Esophagus squamous epithelium (tissue), 5 donors: ENCODE data around the gene RNASEH2C. TPM values are rescaled to one million over a fixed set of nuclear protein-coding genes. Genes with fewer than 3 reads are reported as not detected.
"Not testable (repeated sequence)": the region's sequence is repeated elsewhere in the genome, so short reads cannot be mapped to it uniquely, and the experiment has no call there.

ENCODE experiments used
- DNase-seq: peaks from one replicate; lab custom pipeline; 2025; lab: John Stamatoyannopoulos, UW
- H3K27ac ChIP-seq, 4 donors: fragments of 200-600 bp; sonication (generic); one replicate each; pipeline ENCODE4 v1.5.1; 2016 to 2019; ENCODE audit warnings: mild to moderate bottlenecking in 1 of 4
- H3K27me3 ChIP-seq, 4 donors: fragments of 200-600 bp; sonication (generic); 1 replicate in 3 of 4; 2 replicates in 1 of 4; pipeline versions ENCODE4 v1.5.1 to v1.6.0; 2017 to 2021; ENCODE audit warnings: antibody characterized with exemption in 1 of 4
- H3K36me3 ChIP-seq, 3 donors: fragments of 200-600 bp; sonication (generic); one replicate each; pipeline ENCODE4 v1.5.1; 2016 to 2019
- H3K4me1 ChIP-seq, 3 donors: fragments of 200-600 bp; sonication (generic); one replicate each; pipeline ENCODE4 v1.5.1; 2017 to 2019
- H3K4me3 ChIP-seq, 4 donors: fragments of 200-600 bp; sonication (generic); 1 replicate in 3 of 4; 2 replicates in 1 of 4; pipeline ENCODE4 v1.5.1; 2016 to 2019; ENCODE audit warnings: mild to moderate bottlenecking in 2 of 4, moderate library complexity in 1 of 4
- H3K9me3 ChIP-seq, 3 donors: fragments of 200-600 bp; sonication (generic); one replicate each; pipeline ENCODE4 v1.5.1; 2016 to 2019
- CTCF ChIP-seq, 6 experiments: fragments of 450-650 bp in 4 of 6; fragments of 200-600 bp in 2 of 6; sonication (generic) in 2 of 6; IDR thresholded peaks; one replicate each; pipeline ENCODE4 v1.5.1; 2016 to 2019; ENCODE audit warnings: antibody characterized with exemption in 6 of 6, mild to moderate bottlenecking in 4 of 6, moderate library complexity in 4 of 6
- POLR2A ChIP-seq, 4 donors: fragments of 450-650 bp; IDR thresholded peaks; one replicate each; pipeline ENCODE4 v1.6.1; 2017; ENCODE audit warnings: antibody characterized with exemption in 4 of 4, mild to moderate bottlenecking in 4 of 4, moderate library complexity in 3 of 4
- WGBS, 2 donors: methylation state at CpG; one replicate each; pipeline ENCODE4 v1.1.5; 2018; 5-methylcytosine and 5-hydroxymethylcytosine counted together
- intact Hi-C: fragments of 100-400 bp; cut with DNase I; formaldehyde crosslinking; loops from one replicate; pipeline ENCODE4 v1.15.0; 2022
- total RNA-seq, 4 donors: library from RNA; depleted of rRNA; stranded (reverse); fragments of >200 nt; gene quantifications; one replicate each; pipeline ENCODE4 v1.1.0, GENCODE V29; 2016
- donor health status: DM: yes; HTN: yes; CAD: no.

RNASEH2C gene
- total RNA-seq, 4 donors from 2014 or later = 39.9 to 59.5 (median 50.8) TPM

DNA sequence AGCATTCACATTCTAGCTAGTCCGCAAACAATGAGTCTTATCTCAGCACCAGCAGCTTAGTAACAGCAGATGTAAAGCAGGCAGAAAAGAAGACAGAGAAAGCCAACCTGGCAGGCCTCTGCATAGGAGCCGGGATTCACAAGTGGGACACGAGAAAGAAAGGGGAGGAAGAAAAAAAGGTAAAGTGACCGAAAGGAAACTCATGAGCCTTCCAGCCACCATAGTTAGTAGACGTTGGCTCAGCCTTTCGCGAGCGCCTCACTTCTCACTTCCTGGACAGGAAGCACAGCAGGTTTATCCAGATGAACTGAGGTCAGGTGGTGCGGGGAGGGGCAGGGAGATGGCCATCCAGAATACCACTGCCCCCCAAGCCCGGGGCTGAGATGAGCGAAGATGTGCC, 28.2 kb downstream of the RNASEH2C start:
- H3K4me3 ChIP-seq = no peak overlapping the region

DNA sequence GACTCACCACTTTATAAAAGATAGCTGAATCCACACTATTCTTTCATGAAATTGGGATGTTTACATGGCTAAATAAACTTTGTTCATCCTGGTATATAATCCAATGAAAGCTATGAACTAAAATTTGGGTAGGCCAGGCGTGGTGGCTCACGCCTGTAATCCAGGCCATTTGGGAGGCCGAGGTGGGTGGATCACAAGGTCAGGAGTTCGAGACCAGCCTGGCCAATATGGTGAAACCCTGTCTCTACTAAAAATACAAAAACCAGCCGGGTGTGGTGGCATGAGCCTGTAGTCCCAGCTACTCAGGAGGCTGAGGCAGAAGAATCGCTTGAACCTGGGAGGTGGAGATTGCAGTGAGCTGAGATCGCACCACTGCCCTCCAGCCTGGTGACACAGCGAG, 28.8 kb downstream of the RNASEH2C start:
- H3K4me3 ChIP-seq, H3K27me3 ChIP-seq, H3K36me3 ChIP-seq, H3K9me3 ChIP-seq, intact Hi-C loops, DNase-seq: not testable (repeated sequence)
- WGBS, 2 donors = 84% methylated on average over 8 of the region's 8 CpGs
- Histone ChIP-seq H3K4me1 (peaks cover 0 to 19% (median 7%) of the 10 kb centered on the region in 3 donors), H3K27ac (peak overlapping the region in 1 of 4 donors; percentile 22)

More for the DNA sequence above, 28.2 kb downstream of the RNASEH2C start:
- WGBS, 2 donors = 68 to 72% methylated on average over 11 of the region's 11 CpGs
- Histone ChIP-seq H3K36me3 (no peaks in the 10 kb centered on the region), H3K27ac (peak overlapping the region in 1 of 4 donors; percentile 22), H3K27me3 (no peaks in the 10 kb centered on the region), H3K4me1 (peaks cover 0 to 19% (median 7%) of the 10 kb centered on the region in 3 donors), H3K9me3 (no peaks in the 10 kb centered on the region)
- no peak for TF ChIP-seq CTCF (IDR thresholded peaks at IDR 0.05)
- TF ChIP-seq POLR2A (IDR thresholded peaks at IDR 0.05) = no peak
- no peak for DNase-seq
- intact Hi-C loops = no loop called here

DNA sequence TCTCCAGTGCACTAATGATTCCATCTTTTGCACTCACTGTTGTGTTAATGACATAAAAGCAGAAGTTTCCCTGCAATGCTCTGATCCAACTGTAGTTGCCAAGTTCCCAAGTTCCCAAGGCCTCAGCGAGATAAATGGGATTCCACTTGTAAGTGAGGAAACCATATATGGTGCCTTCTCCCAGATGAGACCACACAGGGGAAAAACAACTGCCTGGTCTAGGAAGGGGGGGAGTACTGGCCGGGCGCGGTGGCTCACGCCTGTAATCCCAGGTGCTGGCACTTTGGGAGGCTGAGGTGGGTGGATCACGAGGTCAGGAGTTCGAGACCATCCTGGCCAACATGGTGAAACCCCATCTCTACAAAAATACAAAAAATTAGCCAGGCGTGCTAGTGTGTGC, 34.6 kb downstream of the RNASEH2C start:
- Histone ChIP-seq H3K4me1 (no peaks in the 10 kb centered on the region), H3K27ac (peak overlapping the region in 3 of 4 donors; percentile 44 to 57 (median 51)), H3K9me3 (no peaks in the 10 kb centered on the region), H3K4me3 (no peak overlapping the region), H3K36me3 (no peaks in the 10 kb centered on the region), H3K27me3 (no peaks in the 10 kb centered on the region)
- no peak for TF ChIP-seq CTCF (IDR thresholded peaks at IDR 0.05)
- no peak for TF ChIP-seq POLR2A (IDR thresholded peaks at IDR 0.05)
- intact Hi-C loops = no loop called here
- no peak for DNase-seq
- 71 to 74% methylated on average over 6 to 8 of the region's 8 CpGs for WGBS, 2 donors

GRCh38 chr11:65683480-65683879, 37.1 kb downstream of the RNASEH2C start:
- H3K9me3 ChIP-seq, DNase-seq, H3K4me1 ChIP-seq, H3K4me3 ChIP-seq, H3K36me3 ChIP-seq, H3K27ac ChIP-seq, H3K27me3 ChIP-seq, intact Hi-C loops: not testable (repeated sequence)
- WGBS, 2 donors = 78 to 85% methylated on average over 3 to 6 of the region's 6 CpGs

DNA sequence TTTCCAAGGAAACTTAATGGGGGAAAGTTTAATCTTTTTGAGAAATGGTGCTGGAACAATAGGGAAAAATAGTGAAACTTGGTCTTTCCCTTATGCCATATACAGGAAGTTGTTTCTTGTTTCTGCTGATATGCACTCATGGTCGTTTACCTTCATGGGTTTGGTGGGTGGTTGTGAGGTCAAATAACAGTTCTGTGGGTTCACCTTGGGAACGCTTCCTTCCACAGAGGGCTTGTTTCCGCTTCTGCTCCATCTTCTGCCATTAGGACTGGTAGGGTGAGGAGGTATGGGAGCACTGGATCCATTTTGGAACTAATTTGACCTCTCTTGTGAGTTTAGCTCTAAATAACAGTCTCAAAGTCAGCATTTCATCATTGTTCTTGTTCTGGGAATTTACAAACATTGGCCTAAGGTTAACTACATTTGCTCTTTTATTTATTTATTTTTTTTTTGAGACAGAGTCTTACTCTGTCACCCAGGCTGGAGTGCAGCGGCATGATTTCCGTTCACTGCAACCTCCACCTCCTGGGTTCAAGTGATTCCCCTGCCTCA, 40.3 kb downstream of the RNASEH2C start:
- no peaks in the 10 kb centered on the region for H3K36me3 ChIP-seq
- 74 to 100% methylated on average over 2 to 5 of the region's 5 CpGs for WGBS, 2 donors
- H3K9me3 ChIP-seq = no peaks in the 10 kb centered on the region
- TF ChIP-seq CTCF (IDR thresholded peaks at IDR 0.05) = no peak
- H3K4me1 ChIP-seq = no peaks in the 10 kb centered on the region
- H3K27me3 ChIP-seq = no peaks in the 10 kb centered on the region
- H3K27ac ChIP-seq = no peak overlapping the region
- H3K4me3 ChIP-seq = no peak overlapping the region
- intact Hi-C loops = no loop called here
- DNase-seq = no peak

DNA sequence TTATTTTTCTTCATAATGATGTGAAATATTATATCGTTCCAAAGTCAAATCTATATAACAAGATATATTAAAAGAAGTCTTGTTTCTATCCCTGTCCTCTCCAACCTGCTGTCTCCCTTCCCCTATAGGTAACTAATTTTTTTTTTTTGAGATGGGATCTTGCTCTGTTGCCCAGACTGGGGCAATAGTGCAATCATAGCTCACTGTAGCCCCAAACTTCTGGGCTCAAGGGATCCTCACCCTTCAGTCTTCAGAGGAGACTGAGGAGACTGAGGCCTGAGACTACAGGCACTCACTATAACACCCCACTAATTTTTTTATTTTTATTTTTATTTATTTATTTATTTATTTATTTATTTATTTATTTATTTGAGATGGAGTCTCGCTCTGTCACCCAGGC, 47.6 kb downstream of the RNASEH2C start:
- no peak for DNase-seq
- H3K27me3 ChIP-seq = no peaks in the 10 kb centered on the region
- no peak overlapping the region for H3K4me3 ChIP-seq
- no peak overlapping the region for H3K27ac ChIP-seq
- H3K36me3 ChIP-seq = no peaks in the 10 kb centered on the region
- no peaks in the 10 kb centered on the region for H3K9me3 ChIP-seq
- intact Hi-C loops = no loop called here
- TF ChIP-seq POLR2A (IDR thresholded peaks at IDR 0.05) = no peak
- TF ChIP-seq CTCF (IDR thresholded peaks at IDR 0.05) = no peak
- no peaks in the 10 kb centered on the region for H3K4me1 ChIP-seq
- 89% methylated on average over 2 of the region's 2 CpGs for WGBS, 2 donors
